ENCODE results near the gene CRYAB.
A peak's percentile ranks its signal among the peaks of the same experiment; 100 is the strongest.

Gene CRYAB

GRCh38 chr11:111947143-111947542 is 35.6 kb upstream of the CRYAB start:
- no peak for DNase-seq (ENCODE audit: extremely low read depth, low read depth)
- no peak for TF ChIP-seq CTCF (IDR thresholded peaks at IDR 0.05; ENCODE audit: low read depth, low read length)

- no peak for DNase-seq (ENCODE audit: extremely low read depth, low read depth)
Observed at GRCh38 chr11:111946499-111946898, 34.9 kb upstream of the CRYAB start.

GRCh38 chr11:111945198-111945597 is 33.6 kb upstream of the CRYAB start:
- no peak for DNase-seq (ENCODE audit: extremely low read depth, low read depth)

More at GRCh38 chr11:111946499-111946898, 34.9 kb upstream of the CRYAB start:
- TF ChIP-seq CTCF (IDR thresholded peaks at IDR 0.05; ENCODE audit: low read depth, low read length), result no peak

GRCh38 chr11:111944651-111945051 is 33.1 kb upstream of the CRYAB start:
- TF ChIP-seq CTCF (IDR thresholded peaks at IDR 0.05; ENCODE audit: low read depth, low read length), result no peak

More at GRCh38 chr11:111945198-111945597, 33.6 kb upstream of the CRYAB start:
- TF ChIP-seq CTCF (IDR thresholded peaks at IDR 0.05; ENCODE audit: low read depth, low read length), result no peak

GRCh38 chr11:111944139-111944538 is 32.6 kb upstream of the CRYAB start:
- TF ChIP-seq CTCF (IDR thresholded peaks at IDR 0.05; ENCODE audit: low read depth, low read length), result no peak

More at GRCh38 chr11:111944651-111945051, 33.1 kb upstream of the CRYAB start:
- no peak for DNase-seq (ENCODE audit: extremely low read depth, low read depth)

GRCh38 chr11:111942829-111943228 is 31.3 kb upstream of the CRYAB start:
- no peak for DNase-seq (ENCODE audit: extremely low read depth, low read depth)
- TF ChIP-seq CTCF (IDR thresholded peaks at IDR 0.05; ENCODE audit: low read depth, low read length), result no peak

More at GRCh38 chr11:111944139-111944538, 32.6 kb upstream of the CRYAB start:
- DNase-seq (ENCODE audit: extremely low read depth, low read depth), result peak; percentile 34

GRCh38 chr11:111941963-111942362 is 30.4 kb upstream of the CRYAB start:
- no peak for DNase-seq (ENCODE audit: extremely low read depth, low read depth)

More at GRCh38 chr11:111941963-111942362, 30.4 kb upstream of the CRYAB start:
- TF ChIP-seq CTCF (IDR thresholded peaks at IDR 0.05; ENCODE audit: low read depth, low read length), result no peak

Measured in AG09319 (cell line).